Effector memory CD8-positive, alpha-beta T cell (primary cell): ENCODE data around the gene HK2.

Experiments used
- ATAC-seq: fragments of 150-1000 bp; cut with Tn5 transposase; replicated peaks from 2 replicates; pipeline ENCODE4 v1.10.0; 2021; ENCODE audit warnings: mild to moderate bottlenecking, moderate library complexity
- DNase-seq, 3 experiments: peaks; one replicate each; pipeline ENCODE4 v3.0.0; 2021
- H3K27ac Mint-ChIP-seq, 2 donors: one replicate each; pipeline ENCODE4 v1.8.0; 2022; ENCODE audit warnings: mild to moderate bottlenecking in 2 of 2, mixed read lengths in 2 of 2, moderate library complexity in 2 of 2
- H3K27me3 Mint-ChIP-seq, 2 donors: one replicate each; pipeline ENCODE4 v1.8.0; 2022; ENCODE audit warnings: mixed read lengths in 2 of 2
- H3K36me3 Mint-ChIP-seq: one replicate; pipeline ENCODE4 v1.8.0; 2022; ENCODE audit warnings: mild to moderate bottlenecking, moderate library complexity, mixed read lengths; ENCODE audit not compliant: insufficient read depth
- H3K4me1 Mint-ChIP-seq, 2 donors: one replicate each; pipeline ENCODE4 v1.8.0; 2022; ENCODE audit warnings: low read depth in 2 of 2, mixed read lengths in 2 of 2
- H3K4me3 Mint-ChIP-seq, 2 donors: one replicate each; pipeline ENCODE4 v1.8.0; 2022; ENCODE audit warnings: mild to moderate bottlenecking in 2 of 2, mixed read lengths in 2 of 2, moderate library complexity in 2 of 2
- H3K9me3 Mint-ChIP-seq, 2 donors: one replicate each; pipeline ENCODE4 v1.8.0; 2022; ENCODE audit warnings: mixed read lengths in 2 of 2

Gene HK2

GRCh38 chr2:74856599-74856998 lies 22.7 kb downstream of the HK2 start:
- DNase-seq (no peak), ATAC-seq (no peak)
- Mint-ChIP-seq H3K4me1 (no peaks in the 10 kb centered on the region), H3K36me3 (peaks cover 6% of the 10 kb centered on the region), H3K4me3 (no peak overlapping the region), H3K27ac (no peak overlapping the region), H3K27me3 (no peaks in the 10 kb centered on the region), H3K9me3 (no peaks in the 10 kb centered on the region)

GRCh38 chr2:74857215-74857614 lies 23.3 kb downstream of the HK2 start:
- peaks cover 6% of the 10 kb centered on the region for H3K36me3 Mint-ChIP-seq
- H3K27me3 Mint-ChIP-seq, result no peaks in the 10 kb centered on the region
- H3K27ac Mint-ChIP-seq, result no peak overlapping the region
- no peaks in the 10 kb centered on the region for H3K9me3 Mint-ChIP-seq
- DNase-seq (no peak), ATAC-seq (no peak)
- no peaks in the 10 kb centered on the region for H3K4me1 Mint-ChIP-seq
- H3K4me3 Mint-ChIP-seq, result no peak overlapping the region

- no peaks in the 10 kb centered on the region for H3K27me3 Mint-ChIP-seq
Measured at GRCh38 chr2:74857725-74858124, 23.8 kb downstream of the HK2 start.

GRCh38 chr2:74858281-74858680 lies 24.4 kb downstream of the HK2 start:
- Mint-ChIP-seq H3K4me3 (no peak overlapping the region), H3K27ac (no peak overlapping the region), H3K4me1 (no peaks in the 10 kb centered on the region), H3K9me3 (no peaks in the 10 kb centered on the region), H3K36me3 (peaks cover 6% of the 10 kb centered on the region), H3K27me3 (no peaks in the 10 kb centered on the region)
- no peak for DNase-seq
- ATAC-seq, result no peak

More at GRCh38 chr2:74857725-74858124, 23.8 kb downstream of the HK2 start:
- ATAC-seq (no peak), DNase-seq (no peak)
- Mint-ChIP-seq H3K36me3 (peaks cover 6% of the 10 kb centered on the region), H3K4me3 (no peak overlapping the region), H3K9me3 (no peaks in the 10 kb centered on the region), H3K27ac (no peak overlapping the region), H3K4me1 (no peaks in the 10 kb centered on the region)

- ATAC-seq (no peak), DNase-seq (no peak)
- Mint-ChIP-seq H3K27me3 (no peaks in the 10 kb centered on the region), H3K27ac (no peak overlapping the region), H3K9me3 (no peaks in the 10 kb centered on the region), H3K4me1 (no peaks in the 10 kb centered on the region), H3K36me3 (peaks cover 3% of the 10 kb centered on the region), H3K4me3 (no peak overlapping the region)
Measured at GRCh38 chr2:74860079-74860478, 26.2 kb downstream of the HK2 start.

- H3K4me3 Mint-ChIP-seq, result no peak overlapping the region
- DNase-seq (no peak), ATAC-seq (no peak)
- H3K36me3 Mint-ChIP-seq, result peaks cover 3% of the 10 kb centered on the region
- H3K27ac Mint-ChIP-seq, result no peak overlapping the region
- no peaks in the 10 kb centered on the region for H3K9me3 Mint-ChIP-seq
- no peaks in the 10 kb centered on the region for H3K27me3 Mint-ChIP-seq
- H3K4me1 Mint-ChIP-seq, result no peaks in the 10 kb centered on the region
Measured at GRCh38 chr2:74860521-74860920, 26.6 kb downstream of the HK2 start.

GRCh38 chr2:74861531-74861930 lies 27.6 kb downstream of the HK2 start:
- no peak overlapping the region for H3K27ac Mint-ChIP-seq
- no peaks in the 10 kb centered on the region for H3K27me3 Mint-ChIP-seq
- H3K9me3 Mint-ChIP-seq, result no peaks in the 10 kb centered on the region
- peaks cover 7% of the 10 kb centered on the region for H3K36me3 Mint-ChIP-seq
- ATAC-seq (no peak), DNase-seq (no peak)
- H3K4me1 Mint-ChIP-seq, result no peaks in the 10 kb centered on the region
- no peak overlapping the region for H3K4me3 Mint-ChIP-seq

- no peaks in the 10 kb centered on the region for H3K4me1 Mint-ChIP-seq
- ATAC-seq (no peak), DNase-seq (no peak)
- H3K9me3 Mint-ChIP-seq, result no peaks in the 10 kb centered on the region
- H3K27me3 Mint-ChIP-seq, result no peaks in the 10 kb centered on the region
- peaks cover 6% of the 10 kb centered on the region for H3K36me3 Mint-ChIP-seq
- no peak overlapping the region for H3K27ac Mint-ChIP-seq
- H3K4me3 Mint-ChIP-seq, result no peak overlapping the region
Measured at GRCh38 chr2:74862020-74862964, 28.4 kb downstream of the HK2 start.

GRCh38 chr2:74863802-74864248 lies 29.9 kb downstream of the HK2 start:
- no peaks in the 10 kb centered on the region for H3K27me3 Mint-ChIP-seq
- H3K9me3 Mint-ChIP-seq, result no peaks in the 10 kb centered on the region
- H3K4me1 Mint-ChIP-seq, result no peaks in the 10 kb centered on the region
- no peak for ATAC-seq
- no peak for DNase-seq
- no peak overlapping the region for H3K4me3 Mint-ChIP-seq
- H3K36me3 Mint-ChIP-seq, result peaks cover 6% of the 10 kb centered on the region
- H3K27ac Mint-ChIP-seq, result no peak overlapping the region

- Mint-ChIP-seq H3K36me3 (peaks cover 6% of the 10 kb centered on the region), H3K27me3 (no peaks in the 10 kb centered on the region), H3K27ac (no peak overlapping the region), H3K4me3 (no peak overlapping the region), H3K4me1 (no peaks in the 10 kb centered on the region), H3K9me3 (no peaks in the 10 kb centered on the region)
- DNase-seq, result no peak
- no peak for ATAC-seq
Measured at GRCh38 chr2:74864728-74865722, 31.1 kb downstream of the HK2 start.

GRCh38 chr2:74865770-74866674 lies 32.1 kb downstream of the HK2 start:
- H3K4me1 Mint-ChIP-seq, result no peaks in the 10 kb centered on the region
- H3K36me3 Mint-ChIP-seq, result peaks cover 6% of the 10 kb centered on the region
- DNase-seq (no peak), ATAC-seq (no peak)
- no peaks in the 10 kb centered on the region for H3K9me3 Mint-ChIP-seq
- no peak overlapping the region for H3K4me3 Mint-ChIP-seq
- H3K27ac Mint-ChIP-seq, result no peak overlapping the region
- no peaks in the 10 kb centered on the region for H3K27me3 Mint-ChIP-seq

GRCh38 chr2:74867841-74868658 lies 34.1 kb downstream of the HK2 start:
- Mint-ChIP-seq H3K36me3 (peaks cover 6% of the 10 kb centered on the region), H3K9me3 (no peaks in the 10 kb centered on the region), H3K27ac (no peak overlapping the region), H3K4me3 (no peak overlapping the region), H3K4me1 (no peaks in the 10 kb centered on the region), H3K27me3 (no peaks in the 10 kb centered on the region)
- ATAC-seq (no peak), DNase-seq (no peak)
